Mesendoderm (in vitro differentiated cells): ENCODE measurements around the gene SEC11A.

Experiments used
- DNase-seq: peaks from one replicate; pipeline ENCODE4 v3.0.0; 2013
- H2AK5ac ChIP-seq: 2 replicates; pipeline ENCODE4 v1.6.1; 2013; ENCODE audit warnings: low read length, inconsistent platforms
- H2BK120ac ChIP-seq: 2 replicates; pipeline ENCODE4 v1.6.1; 2013; ENCODE audit warnings: low read depth, mild to moderate bottlenecking, low read length, moderate library complexity, mixed read lengths
- H2BK15ac ChIP-seq: replicated peaks from 2 replicates; pipeline ENCODE4 v1.6.1; 2013; ENCODE audit warnings: low read depth, mild to moderate bottlenecking, moderate library complexity
- H2BK5ac ChIP-seq: 2 replicates; pipeline ENCODE4 v1.6.1; 2013; ENCODE audit warnings: low read length, inconsistent platforms
- H3K18ac ChIP-seq: 2 replicates; pipeline ENCODE4 v1.6.1; 2013; ENCODE audit warnings: mild to moderate bottlenecking, low read length, mixed read lengths
- H3K23ac ChIP-seq: one replicate; pipeline ENCODE4 v1.6.1; 2013; ENCODE audit warnings: low read length
- H3K27ac ChIP-seq: 2 replicates; pipeline ENCODE4 v1.5.1; 2013; ENCODE audit warnings: low read depth, mild to moderate bottlenecking, inconsistent platforms, low read length, moderate library complexity
- H3K27me3 ChIP-seq: 2 replicates; pipeline ENCODE4 v1.6.1; 2013; ENCODE audit warnings: low read length, control low read depth, mild to moderate bottlenecking, inconsistent platforms; ENCODE audit not compliant: insufficient read depth, poor library complexity
- H3K36me3 ChIP-seq: 2 replicates; pipeline ENCODE4 v1.6.1; 2013; ENCODE audit warnings: low read length, inconsistent platforms; ENCODE audit not compliant: control insufficient read depth, insufficient read depth
- H3K4ac ChIP-seq: one replicate; pipeline ENCODE4 v1.6.1; 2013; ENCODE audit warnings: low read depth, mild to moderate bottlenecking, low read length, moderate library complexity
- H3K4me1 ChIP-seq: 2 replicates; pipeline ENCODE4 v1.6.1; 2013; ENCODE audit warnings: low read depth, low read length, inconsistent platforms; ENCODE audit not compliant: control insufficient read depth
- H3K4me2 ChIP-seq: 2 replicates; pipeline ENCODE4 v1.6.1; 2013; ENCODE audit warnings: low read length
- H3K4me3 ChIP-seq: 2 replicates; pipeline ENCODE4 v1.5.1; 2013; ENCODE audit warnings: mild to moderate bottlenecking, low read length
- H3K56ac ChIP-seq: one replicate; pipeline ENCODE4 v1.6.1; 2013; ENCODE audit warnings: low read length
- H3K79me1 ChIP-seq: 2 replicates; pipeline ENCODE4 v1.6.1; 2013; ENCODE audit warnings: low read length, inconsistent platforms
- H3K79me2 ChIP-seq: 2 replicates; pipeline ENCODE4 v1.6.1; 2013; ENCODE audit warnings: mild to moderate bottlenecking, low read length; ENCODE audit not compliant: control insufficient read depth, insufficient read depth
- H3K9ac ChIP-seq: 2 replicates; pipeline ENCODE4 v1.6.1; 2013; ENCODE audit warnings: low read length, inconsistent platforms
- H4K5ac ChIP-seq: one replicate; pipeline ENCODE4 v1.6.1; 2013; ENCODE audit warnings: low read length
- H4K8ac ChIP-seq: one replicate; pipeline ENCODE4 v1.6.1; 2013; ENCODE audit warnings: low read depth, mild to moderate bottlenecking, control low read depth, low read length, moderate library complexity
- WGBS: extraction: QIAGEN DNeasy Blood & Tissue Kit; methylation state at CpG from one replicate; pipeline ENCODE4 v1.1.7; 2013; ENCODE audit warnings: low lambda C conversion rate, missing lambda C conversion rate; ENCODE audit not compliant: insufficient coverage; ENCODE audit errors: extremely low coverage; 5-methylcytosine and 5-hydroxymethylcytosine counted together

SEC11A gene

DNA sequence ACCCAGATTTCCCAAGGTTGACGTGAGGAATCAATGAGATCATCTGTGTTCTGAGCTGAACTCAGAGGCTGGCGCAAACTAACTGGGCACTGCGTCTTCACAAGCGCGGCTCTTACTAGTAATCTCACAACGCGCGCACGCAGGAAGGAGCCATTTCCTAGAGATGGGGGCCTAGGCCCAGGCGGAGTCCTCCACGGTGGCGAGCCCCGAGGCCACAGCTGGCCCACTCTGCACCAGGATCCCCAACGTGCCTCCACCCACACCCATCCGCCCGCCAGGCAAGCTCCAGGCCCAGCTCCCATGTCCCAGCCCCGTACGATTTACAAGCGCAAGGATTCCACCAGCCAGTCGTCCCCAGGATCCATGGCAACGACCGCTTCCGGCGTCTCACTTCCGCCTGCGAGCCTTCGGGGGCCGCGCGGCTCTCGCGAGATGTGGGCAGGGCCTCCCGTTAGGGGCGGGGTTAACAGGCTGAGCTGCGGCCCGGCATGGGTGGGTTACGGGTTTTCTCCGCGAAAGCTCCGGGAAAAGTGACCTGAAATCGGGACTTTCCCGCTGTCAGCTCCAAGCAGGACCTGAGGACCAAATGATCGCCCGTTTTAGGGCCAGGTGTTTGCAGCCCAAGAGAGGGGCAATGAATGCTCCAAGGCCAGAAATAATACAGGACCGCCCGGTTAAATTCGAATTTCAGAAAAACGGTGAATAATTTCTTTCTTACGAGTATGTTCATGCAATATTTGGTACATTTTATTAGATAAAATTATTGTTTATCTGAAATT lies 61.8 kb downstream of the SEC11A start, which contains the start of gene WDR73:
WDR73 (minus strand) TSS at position 374 of the 779 bp plus-strand sequence; CDS start at position 365, 9 bp downstream.
- Histone ChIP-seq H2BK120ac (no peak within 1 kb of the TSS), H3K9ac (peak within 1 kb of the TSS; percentile 95), H3K4ac (no peak within 1 kb of the TSS), H3K18ac (peak within 1 kb of the TSS; percentile 64), H2BK5ac (no peak within 1 kb of the TSS), H3K79me2 (peaks cover 6% of the 10 kb centered on the region), H3K27ac (peak within 1 kb of the TSS; percentile 54), H3K56ac (peak within 1 kb of the TSS; percentile 100), H4K8ac (no peak within 1 kb of the TSS), H2AK5ac (peak within 1 kb of the TSS; percentile 62), H3K27me3 (no peaks in the 10 kb centered on the region), H3K23ac (peak within 1 kb of the TSS; percentile 97), H3K79me1 (peaks cover 11% of the 10 kb centered on the region), H2BK15ac (no peak within 1 kb of the TSS), H3K36me3 (peaks cover 7% of the 10 kb centered on the region), H3K4me2 (peak within 1 kb of the TSS; percentile 95), H3K4me1 (peaks cover 5% of the 10 kb centered on the region), H3K4me3 (peak within 1 kb of the TSS; percentile 99), H4K5ac (peak within 1 kb of the TSS; percentile 93)
- WGBS = no CpG with 5 or more reads among the region's 49 CpGs
- DNase-seq = peak; percentile 97

DNA sequence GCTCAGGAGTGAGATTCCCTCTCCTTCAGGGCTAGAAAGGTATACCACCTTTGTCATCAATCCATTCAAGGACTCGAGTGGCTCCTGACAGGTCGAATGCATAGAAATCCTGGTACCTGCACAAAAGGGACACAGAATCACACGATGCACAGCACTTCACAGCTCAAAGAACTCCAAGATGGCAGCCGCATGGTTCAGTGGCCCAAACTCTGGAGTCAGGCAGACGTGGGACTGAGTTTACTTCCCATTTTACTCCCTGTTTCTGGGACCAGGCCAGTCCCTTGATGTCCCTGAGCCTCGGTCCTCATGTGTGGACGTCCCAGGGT lies 62.4 kb downstream of the SEC11A start:
- H3K36me3 ChIP-seq = peaks cover 10% of the 10 kb centered on the region
- H3K4me2 ChIP-seq = peak overlapping the region; percentile 65
- no peaks in the 10 kb centered on the region for H3K27me3 ChIP-seq
- H3K4me3 ChIP-seq = peak overlapping the region; percentile 99
- no peak overlapping the region for H2BK5ac ChIP-seq
- no peak overlapping the region for H2BK120ac ChIP-seq
- DNase-seq = peak; percentile 30
- peaks cover 11% of the 10 kb centered on the region for H3K79me1 ChIP-seq
- H3K4me1 ChIP-seq = peaks cover 2% of the 10 kb centered on the region
- H3K9ac ChIP-seq = peak overlapping the region; percentile 87
- H3K56ac ChIP-seq = peak overlapping the region; percentile 100
- peak overlapping the region; percentile 62 for H2AK5ac ChIP-seq
- no peak overlapping the region for H3K4ac ChIP-seq
- no peak overlapping the region for H4K8ac ChIP-seq
- no peak overlapping the region for H3K18ac ChIP-seq
- H2BK15ac ChIP-seq = no peak overlapping the region
- H3K23ac ChIP-seq = no peak overlapping the region
- WGBS = no CpG with 5 or more reads among the region's 7 CpGs
- H4K5ac ChIP-seq = peak overlapping the region; percentile 93
- no peak overlapping the region for H3K27ac ChIP-seq
- peaks cover 6% of the 10 kb centered on the region for H3K79me2 ChIP-seq

DNA sequence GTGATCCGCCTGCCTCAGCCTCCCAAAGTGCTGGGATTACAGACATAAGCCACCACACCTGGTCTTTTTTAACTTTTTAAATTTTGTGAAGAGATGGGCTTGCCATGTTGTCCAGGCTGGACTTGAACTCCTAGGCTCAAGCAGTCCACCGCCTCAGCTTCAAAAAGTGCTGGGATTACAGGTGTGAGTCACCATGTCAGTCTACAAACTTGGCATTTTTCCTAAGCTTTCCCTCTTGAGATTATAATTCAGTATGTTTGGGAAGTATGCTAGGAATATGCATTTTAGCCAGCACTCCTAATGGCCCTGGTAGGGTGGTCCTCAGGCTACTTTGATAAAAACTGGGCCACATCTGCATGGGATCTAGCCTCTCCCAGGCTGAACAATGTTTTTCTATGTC lies 66.2 kb downstream of the SEC11A start:
- no peak overlapping the region for H2BK5ac ChIP-seq
- WGBS = no CpG with 5 or more reads among the region's 2 CpGs

DNA sequence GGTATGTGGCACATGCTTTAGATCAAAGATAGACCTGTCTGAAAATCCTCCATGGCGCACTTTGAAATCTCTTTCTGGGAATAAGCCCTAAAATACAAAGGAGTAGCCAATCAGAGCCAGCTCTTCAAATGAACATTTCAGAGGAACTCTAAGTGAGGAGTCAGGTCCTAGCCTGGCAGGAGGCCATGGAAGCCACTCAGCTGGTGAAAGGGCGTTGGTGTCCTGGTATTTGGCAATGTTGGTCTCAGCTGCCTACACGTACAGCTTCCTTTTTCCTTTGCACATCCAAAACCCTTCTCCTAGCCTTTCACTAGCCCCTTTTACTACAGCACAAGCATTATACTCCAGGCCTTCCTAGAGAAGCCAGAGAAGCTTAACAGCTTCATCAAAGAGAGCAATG lies 67.4 kb downstream of the SEC11A start:
- Histone ChIP-seq H3K79me1 (peaks cover 9% of the 10 kb centered on the region), H3K9ac (no peak overlapping the region), H3K79me2 (peaks cover 3% of the 10 kb centered on the region), H3K4me3 (no peak overlapping the region), H3K4me2 (no peak overlapping the region), H3K56ac (no peak overlapping the region), H3K36me3 (peaks cover 28% of the 10 kb centered on the region), H3K18ac (no peak overlapping the region), H3K27me3 (no peaks in the 10 kb centered on the region), H2BK120ac (no peak overlapping the region), H4K8ac (no peak overlapping the region), H2BK5ac (no peak overlapping the region), H2AK5ac (no peak overlapping the region), H3K4me1 (peaks cover 2% of the 10 kb centered on the region), H4K5ac (no peak overlapping the region), H2BK15ac (no peak overlapping the region), H3K27ac (no peak overlapping the region), H3K23ac (no peak overlapping the region), H3K4ac (no peak overlapping the region)
- DNase-seq = no peak
- no CpG with 5 or more reads among the region's 3 CpGs for WGBS

More for the DNA sequence above, 66.2 kb downstream of the SEC11A start:
- Histone ChIP-seq H2AK5ac (no peak overlapping the region), H3K18ac (no peak overlapping the region), H4K8ac (no peak overlapping the region), H4K5ac (no peak overlapping the region), H3K27ac (no peak overlapping the region), H3K4me2 (no peak overlapping the region), H3K27me3 (no peaks in the 10 kb centered on the region), H3K36me3 (peaks cover 28% of the 10 kb centered on the region), H3K4ac (no peak overlapping the region), H3K23ac (no peak overlapping the region), H3K56ac (no peak overlapping the region), H2BK120ac (no peak overlapping the region), H3K4me1 (peaks cover 2% of the 10 kb centered on the region), H3K79me1 (peaks cover 11% of the 10 kb centered on the region), H3K9ac (no peak overlapping the region), H3K4me3 (no peak overlapping the region), H3K79me2 (peaks cover 6% of the 10 kb centered on the region), H2BK15ac (no peak overlapping the region)
- no peak for DNase-seq

DNA sequence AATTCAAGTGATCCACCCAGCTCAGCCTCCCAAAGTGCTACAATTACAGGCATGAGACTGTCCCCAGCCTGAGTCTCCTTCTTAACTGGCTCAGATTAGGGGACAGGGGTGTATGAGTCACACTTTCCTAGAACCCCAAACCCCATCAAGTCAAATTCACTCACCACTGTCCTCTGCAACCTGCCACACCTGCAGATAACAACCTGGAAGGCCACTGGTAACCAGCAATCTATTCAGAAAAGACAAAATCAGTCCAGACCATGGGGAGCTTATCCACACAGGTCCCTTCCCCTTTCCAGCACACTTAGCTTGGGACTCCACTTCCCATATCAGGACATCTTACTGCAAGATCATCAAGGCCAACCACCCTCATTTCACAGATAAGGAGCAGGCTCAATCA lies 68.2 kb downstream of the SEC11A start:
- Histone ChIP-seq H3K9ac (no peak overlapping the region), H3K4me3 (no peak overlapping the region), H3K79me2 (no peaks in the 10 kb centered on the region), H3K56ac (no peak overlapping the region), H2AK5ac (no peak overlapping the region), H3K23ac (no peak overlapping the region), H3K4me2 (no peak overlapping the region), H3K27me3 (no peaks in the 10 kb centered on the region), H3K18ac (no peak overlapping the region), H3K27ac (no peak overlapping the region), H4K8ac (no peak overlapping the region), H3K36me3 (peaks cover 31% of the 10 kb centered on the region), H3K4ac (no peak overlapping the region), H2BK120ac (no peak overlapping the region), H2BK5ac (no peak overlapping the region), H2BK15ac (no peak overlapping the region), H4K5ac (no peak overlapping the region), H3K4me1 (no peaks in the 10 kb centered on the region), H3K79me1 (peaks cover 5% of the 10 kb centered on the region)
- DNase-seq = no peak

DNA sequence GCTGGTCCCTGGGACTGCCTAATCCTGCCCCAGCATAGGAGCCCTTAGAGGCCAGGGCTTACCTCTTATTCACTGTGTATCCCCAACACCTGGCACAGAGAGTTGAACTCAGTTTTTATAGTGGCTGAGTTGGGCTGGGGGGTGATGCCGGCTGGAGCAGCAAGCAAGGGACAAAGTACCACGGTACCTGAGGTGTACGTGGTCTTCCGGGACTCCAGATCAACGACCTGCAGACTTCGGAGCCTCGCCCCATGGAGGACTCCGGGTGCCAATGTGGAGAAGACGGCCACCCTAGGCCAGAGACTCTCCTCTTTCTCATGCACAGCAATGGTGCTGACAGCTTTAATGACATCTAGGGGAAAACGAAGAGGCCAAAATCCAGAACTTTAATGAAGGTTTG lies 69.9 kb downstream of the SEC11A start:
- H2AK5ac ChIP-seq = no peak overlapping the region
- H2BK5ac ChIP-seq = no peak overlapping the region
- no peaks in the 10 kb centered on the region for H3K79me2 ChIP-seq
- no peak overlapping the region for H4K8ac ChIP-seq
- peaks cover 29% of the 10 kb centered on the region for H3K36me3 ChIP-seq
- H3K4ac ChIP-seq = no peak overlapping the region
- no CpG with 5 or more reads among the region's 10 CpGs for WGBS
- no peak overlapping the region for H3K56ac ChIP-seq
- H3K79me1 ChIP-seq = no peaks in the 10 kb centered on the region
- no peak for DNase-seq
- no peaks in the 10 kb centered on the region for H3K4me1 ChIP-seq
- H3K27ac ChIP-seq = no peak overlapping the region
- H2BK120ac ChIP-seq = no peak overlapping the region
- no peak overlapping the region for H3K4me2 ChIP-seq
- no peak overlapping the region for H3K18ac ChIP-seq
- H4K5ac ChIP-seq = no peak overlapping the region
- no peak overlapping the region for H3K23ac ChIP-seq
- H3K27me3 ChIP-seq = no peaks in the 10 kb centered on the region
- no peak overlapping the region for H3K4me3 ChIP-seq
- H3K9ac ChIP-seq = no peak overlapping the region
- H2BK15ac ChIP-seq = no peak overlapping the region
